Hepatocyte (in vitro differentiated cells): Measurements from ENCODE around the gene MYH16. TPM values are rescaled to one million over a fixed set of nuclear protein-coding genes. Genes with fewer than 3 reads are reported as not detected.

ENCODE experiments used
- DNase-seq: peaks from one replicate; pipeline ENCODE4 v3.0.0-alpha.2; 2016; ENCODE audit warnings: low spot score
- H2AFZ ChIP-seq: fragments of 200-600 bp; sonication (generic); 2 replicates; pipeline ENCODE4 v1.6.0; 2016; ENCODE audit warnings: antibody characterized with exemption, mild to moderate bottlenecking
- H3K27ac ChIP-seq: fragments of 200-600 bp; sonication (generic); 2 replicates; pipeline ENCODE4 v1.5.1; 2016; ENCODE audit warnings: mild to moderate bottlenecking
- H3K27me3 ChIP-seq: fragments of 200-600 bp; sonication (generic); 2 replicates; pipeline ENCODE4 v1.6.1; 2016
- H3K36me3 ChIP-seq: fragments of 200-600 bp; sonication (generic); replicated peaks from 2 replicates; pipeline ENCODE4 v1.5.1; 2016; ENCODE audit warnings: low read depth; ENCODE audit not compliant: insufficient read depth
- H3K4me1 ChIP-seq: fragments of 200-600 bp; sonication (generic); 2 replicates; pipeline ENCODE4 v1.5.1; 2016; ENCODE audit warnings: mild to moderate bottlenecking, moderate library complexity; ENCODE audit not compliant: insufficient read depth
- H3K4me2 ChIP-seq: fragments of 200-600 bp; sonication (generic); 2 replicates; pipeline ENCODE4 v1.6.0; 2016
- H3K4me3 ChIP-seq: fragments of 200-600 bp; sonication (generic); 2 replicates; pipeline ENCODE4 v1.5.1; 2016; ENCODE audit warnings: mild to moderate bottlenecking
- H3K79me2 ChIP-seq: fragments of 200-600 bp; sonication (generic); 2 replicates; pipeline ENCODE4 v1.6.0; 2017; ENCODE audit warnings: mild to moderate bottlenecking
- H3K9me2 ChIP-seq: fragments of 200-600 bp; sonication (generic); replicated peaks from 2 replicates; pipeline ENCODE4 v1.6.0; 2017; ENCODE audit warnings: mild to moderate bottlenecking; ENCODE audit not compliant: insufficient read depth
- H3K9me3 ChIP-seq: fragments of 200-600 bp; sonication (generic); 2 replicates; pipeline ENCODE4 v1.5.1; 2016; ENCODE audit warnings: low read depth, mild to moderate bottlenecking
- H4K20me1 ChIP-seq: fragments of 200-600 bp; sonication (generic); 2 replicates; pipeline ENCODE4 v1.6.0; 2016; ENCODE audit warnings: mild to moderate bottlenecking; ENCODE audit not compliant: insufficient read depth, poor library complexity, severe bottlenecking
- CTCF ChIP-seq: fragments of 200-600 bp; sonication (generic); IDR thresholded peaks from 2 replicates; pipeline ENCODE4 v1.5.1; 2016; ENCODE audit warnings: antibody characterized with exemption, mild to moderate bottlenecking; ENCODE audit not compliant: poor library complexity
- EZH2 ChIP-seq: fragments of 200-600 bp; sonication (generic); IDR thresholded peaks from 2 replicates; pipeline ENCODE4 v1.6.1; 2016; ENCODE audit warnings: antibody characterized with exemption, mild to moderate bottlenecking, borderline replicate concordance
- EZH2phosphoT487 ChIP-seq: fragments of 200-600 bp; sonication (generic); IDR thresholded peaks from one replicate; pipeline ENCODE4 v1.6.1; 2018; ENCODE audit warnings: antibody characterized with exemption, mild to moderate bottlenecking, low read depth, moderate library complexity; ENCODE audit not compliant: unreplicated experiment, severe bottlenecking
- WGBS: methylation state at CpG from one replicate; pipeline ENCODE4 v1.1.6; 2016; ENCODE audit warnings: low lambda C conversion rate; ENCODE audit errors: missing lambda C conversion rate; 5-methylcytosine and 5-hydroxymethylcytosine counted together
- polyA plus RNA-seq: library from polyadenylated mRNA; unstranded; fragments of >200 nt; fragmentation: Nextera tagmentation; extraction: Ambion mirVana; gene quantifications from 2 replicates; pipeline ENCODE4 v1.2.1, GENCODE V29; 2016
- total RNA-seq: library from RNA; depleted of rRNA; stranded (reverse); fragments of >200 nt; gene quantifications from 2 replicates; pipeline ENCODE4 v1.2.3, GENCODE V29; 2014

MYH16 gene
- total and polyA plus RNA-seq, 2 experiments from 2014 or later = 0.13 TPM; not detected in 1

GRCh38 chr7:99331002-99331401 lies 58.4 kb downstream of the MYH16 start:
- H3K9me2 ChIP-seq = no peaks in the 10 kb centered on the region
- no peaks in the 10 kb centered on the region for H3K27me3 ChIP-seq
- no peak for DNase-seq
- peaks cover 18% of the 10 kb centered on the region for H4K20me1 ChIP-seq
- TF ChIP-seq CTCF (no peak), EZH2 (no peak), EZH2phosphoT487 (no peak)
- H3K9me3 ChIP-seq = no peaks in the 10 kb centered on the region
- peak overlapping the region; percentile 83 for H3K27ac ChIP-seq
- no peak overlapping the region for H2AFZ ChIP-seq
- 96% methylated on average over 2 of the region's 2 CpGs for WGBS
- peaks cover 95% of the 10 kb centered on the region for H3K79me2 ChIP-seq
- H3K36me3 ChIP-seq = no peaks in the 10 kb centered on the region
- H3K4me1 ChIP-seq = peaks cover 30% of the 10 kb centered on the region
- H3K4me2 ChIP-seq = peak overlapping the region; percentile 3
- no peak overlapping the region for H3K4me3 ChIP-seq

GRCh38 chr7:99339595-99339994 lies 67.0 kb downstream of the MYH16 start:
- H3K79me2 ChIP-seq = peaks cover 54% of the 10 kb centered on the region
- WGBS = 96% methylated on average over 3 of the region's 3 CpGs
- no peak overlapping the region for H3K4me2 ChIP-seq
- no peak overlapping the region for H3K4me3 ChIP-seq
- H3K9me3 ChIP-seq = no peaks in the 10 kb centered on the region
- no peak overlapping the region for H2AFZ ChIP-seq
- no peaks in the 10 kb centered on the region for H3K27me3 ChIP-seq
- TF ChIP-seq CTCF (no peak), EZH2phosphoT487 (no peak), EZH2 (no peak)
- no peaks in the 10 kb centered on the region for H3K9me2 ChIP-seq
- H4K20me1 ChIP-seq = no peaks in the 10 kb centered on the region
- no peaks in the 10 kb centered on the region for H3K36me3 ChIP-seq
- no peak overlapping the region for H3K27ac ChIP-seq
- no peak for DNase-seq
- H3K4me1 ChIP-seq = no peaks in the 10 kb centered on the region

- no peaks in the 10 kb centered on the region for H3K4me1 ChIP-seq
- no peaks in the 10 kb centered on the region for H3K9me2 ChIP-seq
- H3K4me3 ChIP-seq = no peak overlapping the region
- H3K4me2 ChIP-seq = no peak overlapping the region
- H3K36me3 ChIP-seq = no peaks in the 10 kb centered on the region
- 93% methylated on average over 3 of the region's 3 CpGs for WGBS
- H3K27ac ChIP-seq = no peak overlapping the region
- no peak for DNase-seq
- peaks cover 44% of the 10 kb centered on the region for H3K79me2 ChIP-seq
- TF ChIP-seq CTCF = no peak
- no peak for TF ChIP-seq EZH2
- no peak for TF ChIP-seq EZH2phosphoT487
- no peaks in the 10 kb centered on the region for H4K20me1 ChIP-seq
- H2AFZ ChIP-seq = no peak overlapping the region
- no peaks in the 10 kb centered on the region for H3K27me3 ChIP-seq
- H3K9me3 ChIP-seq = no peaks in the 10 kb centered on the region
Measured at GRCh38 chr7:99340659-99341058, 68.0 kb downstream of the MYH16 start.
